CD4-positive, alpha-beta memory T cell (primary cell): ENCODE results near the gene GALNT18. TPM values are rescaled to one million over a fixed set of nuclear protein-coding genes. Genes with fewer than 3 reads are reported as not detected.

Experiments used
- CTCF ChIA-PET: fragments of 350-600 bp; sonication (Branson Sonifier 250); formaldehyde crosslinking; loops from one replicate; lab custom pipeline; 2021; ENCODE audit warnings: inconsistent platforms; ENCODE audit not compliant: partially characterized antibody; lab: Charles Lee
- POLR2A ChIA-PET: fragments of 350-600 bp; sonication (Branson Sonifier 250); formaldehyde crosslinking; loops from one replicate; lab custom pipeline; 2021; ENCODE audit not compliant: partially characterized antibody; lab: Charles Lee
- DNase-seq, 5 donors: peaks; one replicate each; pipeline versions ENCODE4 v3.0.0 to v3.0.0-alpha.2; 2020 to 2022; ENCODE audit warnings: mixed read lengths in 1 of 5
- H3K27ac ChIP-seq: one replicate; pipeline ENCODE4 v1.7.0; 2013; ENCODE audit warnings: low read depth, low read length
- H3K27me3 ChIP-seq: 2 replicates; pipeline ENCODE4 v1.7.0; 2013; ENCODE audit warnings: mild to moderate bottlenecking, low read length, moderate library complexity; ENCODE audit not compliant: insufficient read depth
- H3K36me3 ChIP-seq: 2 replicates; pipeline ENCODE4 v1.7.0; 2013; ENCODE audit warnings: mild to moderate bottlenecking, low read length, moderate library complexity; ENCODE audit not compliant: insufficient read depth
- H3K4me1 ChIP-seq: 2 replicates; pipeline ENCODE4 v1.7.0; 2013; ENCODE audit warnings: mild to moderate bottlenecking, low read length, moderate library complexity; ENCODE audit not compliant: insufficient read depth
- H3K4me3 ChIP-seq, 2 donors: one replicate each; pipeline ENCODE4 v1.7.0; 2013; ENCODE audit warnings: low read length in 2 of 2, mild to moderate bottlenecking in 1 of 2
- H3K9me3 ChIP-seq, 2 donors: one replicate each; pipeline ENCODE4 v1.7.0; 2013; ENCODE audit warnings: low read length in 2 of 2, control low read depth in 1 of 2; ENCODE audit not compliant: control insufficient read depth in 1 of 2
- H3K27ac Mint-ChIP-seq, 7 donors: one replicate each; pipeline ENCODE4 v1.8.0; 2020 to 2021; ENCODE audit warnings: mixed read lengths in 7 of 7, mild to moderate bottlenecking in 6 of 7, inconsistent platforms in 3 of 7, moderate library complexity in 3 of 7
- H3K27me3 Mint-ChIP-seq, 2 donors: one replicate each; pipeline ENCODE4 v1.8.0; 2020 to 2021; ENCODE audit warnings: mixed read lengths in 2 of 2
- H3K36me3 Mint-ChIP-seq, 2 donors: one replicate each; pipeline ENCODE4 v1.8.0; 2020 to 2021; ENCODE audit warnings: mixed read lengths in 2 of 2, inconsistent platforms in 1 of 2, mild to moderate bottlenecking in 1 of 2
- H3K4me1 Mint-ChIP-seq, 4 donors: one replicate each; pipeline ENCODE4 v1.8.0; 2020 to 2021; ENCODE audit warnings: mixed read lengths in 4 of 4, mild to moderate bottlenecking in 1 of 4
- H3K4me3 Mint-ChIP-seq, 8 donors: one replicate each; pipeline ENCODE4 v1.8.0; 2020 to 2021; ENCODE audit warnings: mixed read lengths in 8 of 8, mild to moderate bottlenecking in 7 of 8, moderate library complexity in 6 of 8, inconsistent platforms in 3 of 8
- H3K9me3 Mint-ChIP-seq, 8 donors: one replicate each; pipeline ENCODE4 v1.8.0; 2020 to 2021; ENCODE audit warnings: mixed read lengths in 8 of 8, mild to moderate bottlenecking in 5 of 8, inconsistent platforms in 3 of 8, moderate library complexity in 1 of 8
- intact Hi-C: fragments of 100-400 bp; cut with micrococcal nuclease; formaldehyde crosslinking; loops from one replicate; pipeline ENCODE4 v1.15.1; 2023
- polyA plus RNA-seq, 2 donors: library from polyadenylated mRNA; unstranded; fragments of 300-500 nt; fragmentation: Illumina TruSeq; gene quantifications; one replicate each; pipeline ENCODE4 v1.2.3, GENCODE V29; 2021
- total RNA-seq, 2 experiments: library from RNA; stranded (reverse); gene quantifications; one replicate each; pipeline ENCODE4 v1.2.3, GENCODE V29; 2021

Gene GALNT18
- total and polyA plus RNA-seq, 4 experiments from 2014 or later, result not detected

DNA sequence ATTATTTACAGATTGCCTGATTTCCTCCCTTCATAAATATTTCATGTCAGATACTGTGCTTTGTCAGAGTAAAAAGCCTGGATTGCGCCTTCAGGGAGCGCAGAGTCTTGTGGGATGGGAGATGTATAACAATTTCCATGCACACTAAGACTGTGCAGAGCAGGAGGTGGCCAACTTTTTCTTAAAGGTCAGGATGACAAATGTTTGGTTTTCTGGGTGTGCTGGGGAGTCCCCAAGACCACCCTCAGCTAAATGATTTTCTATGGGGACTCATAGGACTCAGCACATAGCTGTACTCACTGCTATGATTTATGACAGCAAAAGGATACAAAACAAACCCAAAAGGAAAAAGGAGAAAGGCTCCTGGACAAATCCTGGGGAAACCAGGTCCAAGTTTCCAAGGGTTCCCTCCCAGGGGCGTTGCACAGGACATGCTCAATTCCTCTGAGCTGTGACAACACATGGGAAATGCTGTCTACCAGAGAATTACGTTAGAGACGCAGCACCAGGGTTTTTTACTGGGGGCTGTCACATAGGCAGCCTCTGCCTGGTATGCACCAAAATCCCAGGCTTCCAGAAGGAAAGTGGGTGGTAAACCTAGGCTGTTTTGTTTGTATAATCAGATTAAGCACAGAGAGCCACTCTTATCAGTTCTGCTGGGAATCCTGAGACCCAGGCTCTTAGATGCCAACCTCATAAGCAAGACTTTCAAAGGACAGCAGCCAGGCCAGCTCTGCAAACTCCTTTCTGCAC, 327.8 kb downstream of the GALNT18 start:
- Histone ChIP-seq H3K36me3 (no peaks in the 10 kb centered on the region), H3K9me3 (no peaks in the 10 kb centered on the region), H3K27ac (no peak overlapping the region), H3K4me1 (no peaks in the 10 kb centered on the region), H3K27me3 (no peaks in the 10 kb centered on the region), H3K4me3 (no peak overlapping the region)
- H3K4me1 Mint-ChIP-seq, result no peaks in the 10 kb centered on the region
- no peaks in the 10 kb centered on the region for H3K36me3 Mint-ChIP-seq
- intact Hi-C loops, result no loop called here
- CTCF ChIA-PET, result no interaction called here
- POLR2A ChIA-PET, result no interaction called here
- H3K4me3 Mint-ChIP-seq, result no peak overlapping the region
- no peaks in the 10 kb centered on the region for H3K9me3 Mint-ChIP-seq
- peaks cover 5 to 8% of the 10 kb centered on the region in 2 donors for H3K27me3 Mint-ChIP-seq
- no peak overlapping the region for H3K27ac Mint-ChIP-seq
- DNase-seq, result no peak

DNA sequence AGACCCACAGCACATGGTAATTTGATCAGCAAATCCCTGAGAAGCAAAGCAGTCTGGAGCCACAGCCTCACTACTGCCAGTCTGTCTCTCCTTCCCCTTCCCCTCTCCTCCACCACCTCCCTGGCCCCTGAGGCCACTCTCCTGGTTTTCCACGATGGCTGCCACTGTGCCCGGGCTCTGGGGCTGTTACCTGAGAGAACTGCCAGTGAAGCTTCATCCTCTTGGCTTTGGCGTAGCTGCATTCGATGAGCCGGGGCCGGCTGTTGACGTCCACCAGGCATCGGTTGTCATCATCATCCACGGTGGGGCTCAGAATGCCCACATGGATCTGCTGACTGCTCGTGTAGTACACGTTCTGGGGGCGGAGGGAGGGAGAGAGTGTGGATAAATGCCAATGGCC, 329.0 kb downstream of the GALNT18 start:
- Mint-ChIP-seq H3K36me3 (no peaks in the 10 kb centered on the region), H3K27me3 (peaks cover 8 to 9% of the 10 kb centered on the region in 2 donors), H3K27ac (no peak overlapping the region), H3K9me3 (no peaks in the 10 kb centered on the region), H3K4me1 (no peaks in the 10 kb centered on the region), H3K4me3 (no peak overlapping the region)
- ChIA-PET POLR2A (no interaction called here), CTCF (no interaction called here)
- no peak for DNase-seq
- Histone ChIP-seq H3K4me3 (no peak overlapping the region), H3K36me3 (no peaks in the 10 kb centered on the region), H3K27me3 (no peaks in the 10 kb centered on the region), H3K9me3 (no peaks in the 10 kb centered on the region), H3K27ac (no peak overlapping the region), H3K4me1 (no peaks in the 10 kb centered on the region)
- intact Hi-C loops, result no loop called here

DNA sequence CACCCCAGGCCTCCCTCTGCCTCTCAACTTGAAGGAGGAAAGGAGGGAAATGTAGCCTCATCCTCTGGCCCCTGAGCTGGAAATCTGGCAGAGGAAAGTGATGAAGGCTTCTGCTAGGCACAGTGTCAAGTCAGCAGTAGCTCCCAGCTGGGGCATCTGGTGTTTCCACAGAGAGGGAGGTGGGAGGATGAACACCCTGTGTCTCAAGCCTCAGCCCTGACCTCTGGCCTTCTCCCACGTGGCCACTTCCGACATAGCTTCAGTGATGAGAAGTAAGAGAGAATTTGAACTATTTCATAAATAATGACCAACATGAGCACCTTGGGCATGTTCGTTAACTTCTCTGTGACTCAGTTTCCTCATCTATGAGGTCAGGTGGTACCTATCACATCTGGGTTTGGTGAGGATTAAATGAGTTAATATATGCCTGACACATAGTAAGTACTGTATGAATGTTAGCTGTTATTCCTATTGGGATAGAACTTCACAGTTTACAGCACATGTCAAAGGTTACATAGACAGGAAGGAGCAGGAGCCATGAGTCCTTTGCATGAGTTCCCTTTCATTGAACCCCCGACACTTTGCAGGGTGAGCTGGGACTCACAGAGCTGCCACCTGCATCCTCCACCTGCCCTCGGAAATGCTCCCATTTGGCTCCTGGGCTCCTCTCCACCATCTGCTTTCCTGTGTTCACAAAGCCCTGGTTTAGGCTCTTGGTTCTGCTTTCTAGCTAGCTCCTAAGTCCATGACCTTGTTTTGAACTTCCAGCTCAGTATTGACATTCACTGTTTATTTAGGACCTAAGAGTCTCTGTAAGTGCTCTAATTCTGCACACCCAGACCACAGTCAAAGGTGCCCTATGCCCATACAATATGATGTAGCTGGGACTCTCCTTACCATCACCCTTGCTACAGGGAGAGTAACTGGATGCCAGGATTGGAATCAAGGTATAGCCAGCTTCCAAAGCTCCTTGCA, 330.5 kb downstream of the GALNT18 start:
- ChIA-PET CTCF (interaction anchor here (0.6 kb wide), 1 partner anchor 74 kb away, joined by 3 read pairs; no protein-coding TSS in a partner anchor), POLR2A (no interaction called here)
- H3K27ac ChIP-seq, result no peak overlapping the region
- intact Hi-C loops, result no loop called here
- no peak for DNase-seq
- H3K4me3 ChIP-seq, result no peak overlapping the region
- no peaks in the 10 kb centered on the region for H3K9me3 ChIP-seq
- H3K4me1 ChIP-seq, result no peaks in the 10 kb centered on the region
- H3K27me3 ChIP-seq, result no peaks in the 10 kb centered on the region
- Mint-ChIP-seq H3K4me3 (no peak overlapping the region), H3K4me1 (no peaks in the 10 kb centered on the region), H3K36me3 (no peaks in the 10 kb centered on the region), H3K27ac (no peak overlapping the region), H3K27me3 (peaks cover 11 to 13% of the 10 kb centered on the region in 2 donors), H3K9me3 (no peaks in the 10 kb centered on the region)
- no peaks in the 10 kb centered on the region for H3K36me3 ChIP-seq

DNA sequence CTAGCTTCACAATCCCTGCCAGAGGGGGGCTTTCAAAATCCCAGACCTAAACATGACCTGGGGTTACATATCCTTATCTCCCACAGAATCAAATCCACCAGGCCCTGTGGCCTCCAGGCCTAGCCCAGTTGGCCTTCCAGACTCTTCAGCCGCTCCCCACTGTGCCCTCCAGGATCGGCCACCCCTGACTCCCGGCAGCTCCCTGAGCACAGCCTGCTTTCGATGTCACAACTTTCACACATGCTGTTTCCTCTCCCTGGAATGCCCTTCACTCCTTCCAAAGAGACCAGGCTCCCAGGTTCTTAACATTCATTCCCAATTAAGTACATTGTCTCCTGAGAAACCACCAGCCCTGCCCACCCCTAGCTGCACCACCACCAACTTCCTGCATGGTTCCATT, 331.5 kb downstream of the GALNT18 start:
- DNase-seq, result no peak
- Mint-ChIP-seq H3K4me3 (no peak overlapping the region), H3K27ac (no peak overlapping the region), H3K27me3 (peaks cover 11 to 13% of the 10 kb centered on the region in 2 donors), H3K9me3 (no peaks in the 10 kb centered on the region), H3K36me3 (no peaks in the 10 kb centered on the region), H3K4me1 (no peaks in the 10 kb centered on the region)
- H3K27me3 ChIP-seq, result no peaks in the 10 kb centered on the region
- intact Hi-C loops, result no loop called here
- H3K27ac ChIP-seq, result no peak overlapping the region
- ChIA-PET POLR2A (no interaction called here), CTCF (no interaction called here)
- no peaks in the 10 kb centered on the region for H3K9me3 ChIP-seq
- no peaks in the 10 kb centered on the region for H3K36me3 ChIP-seq
- H3K4me3 ChIP-seq, result no peak overlapping the region
- H3K4me1 ChIP-seq, result no peaks in the 10 kb centered on the region

DNA sequence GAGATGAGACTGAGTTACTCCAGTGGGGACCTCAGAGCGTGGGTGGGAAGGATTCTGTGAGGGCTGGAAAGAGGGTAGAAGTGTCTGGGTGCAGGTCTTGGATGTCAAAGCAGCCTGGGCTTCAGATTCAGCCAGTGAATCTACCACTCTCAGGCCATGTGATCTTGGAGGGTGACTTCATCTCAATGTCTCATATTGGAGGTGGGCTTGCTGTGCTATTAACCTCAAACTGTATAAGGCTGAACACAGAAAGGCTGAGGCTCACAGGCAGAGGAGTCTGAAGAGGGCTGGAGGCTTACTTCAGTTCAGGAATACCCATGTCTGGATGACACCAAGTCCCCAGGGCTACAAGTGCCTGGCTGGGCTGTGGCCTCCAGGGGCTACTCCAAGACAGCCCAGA, 332.1 kb downstream of the GALNT18 start:
- H3K9me3 ChIP-seq, result no peaks in the 10 kb centered on the region
- Mint-ChIP-seq H3K9me3 (no peaks in the 10 kb centered on the region), H3K4me1 (no peaks in the 10 kb centered on the region), H3K4me3 (no peak overlapping the region), H3K27me3 (peaks cover 11 to 13% of the 10 kb centered on the region in 2 donors), H3K27ac (no peak overlapping the region), H3K36me3 (no peaks in the 10 kb centered on the region)
- DNase-seq, result no peak
- no peak overlapping the region for H3K27ac ChIP-seq
- H3K4me3 ChIP-seq, result no peak overlapping the region
- CTCF ChIA-PET, result no interaction called here
- POLR2A ChIA-PET, result no interaction called here
- no peaks in the 10 kb centered on the region for H3K36me3 ChIP-seq
- no peaks in the 10 kb centered on the region for H3K27me3 ChIP-seq
- intact Hi-C loops, result no loop called here
- H3K4me1 ChIP-seq, result no peaks in the 10 kb centered on the region

DNA sequence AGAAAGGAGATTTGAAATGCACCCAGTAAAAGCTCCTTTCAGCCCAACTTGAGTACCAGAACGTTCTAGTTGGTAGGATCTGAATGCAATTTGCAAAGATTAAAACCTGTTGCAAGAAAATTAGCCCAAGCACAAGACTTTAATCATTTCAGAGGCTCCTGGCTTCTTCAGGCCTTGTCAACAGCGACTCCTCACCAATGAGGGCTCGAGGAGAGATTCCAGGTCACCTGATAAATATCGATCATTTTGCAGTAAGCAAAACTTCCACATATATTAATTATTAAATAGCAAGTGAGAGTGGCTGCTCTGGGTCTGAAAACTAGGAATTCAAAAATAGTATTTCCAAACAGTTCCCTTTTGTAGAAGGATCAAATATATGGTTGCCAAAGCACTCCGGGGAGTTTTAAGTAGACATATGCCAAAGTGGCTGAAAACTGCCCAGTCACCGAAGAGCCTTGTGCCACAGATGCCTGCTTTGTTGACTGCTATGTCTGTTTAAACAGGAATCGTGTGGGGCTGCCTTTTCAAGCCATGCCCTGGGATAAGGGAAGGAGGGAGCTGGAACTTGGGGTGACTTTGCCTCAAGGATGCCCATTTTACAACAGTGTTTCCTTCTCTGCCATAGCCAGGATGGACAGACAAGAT, 332.7 kb downstream of the GALNT18 start:
- Mint-ChIP-seq H3K4me3 (no peak overlapping the region), H3K9me3 (no peaks in the 10 kb centered on the region), H3K36me3 (no peaks in the 10 kb centered on the region), H3K27ac (no peak overlapping the region), H3K4me1 (no peaks in the 10 kb centered on the region), H3K27me3 (peaks cover 11 to 13% of the 10 kb centered on the region in 2 donors)
- no peak overlapping the region for H3K27ac ChIP-seq
- DNase-seq, result no peak
- no peaks in the 10 kb centered on the region for H3K9me3 ChIP-seq
- no peak overlapping the region for H3K4me3 ChIP-seq
- ChIA-PET CTCF (no interaction called here), POLR2A (no interaction called here)
- H3K4me1 ChIP-seq, result no peaks in the 10 kb centered on the region
- intact Hi-C loops, result no loop called here
- H3K36me3 ChIP-seq, result no peaks in the 10 kb centered on the region
- H3K27me3 ChIP-seq, result no peaks in the 10 kb centered on the region

DNA sequence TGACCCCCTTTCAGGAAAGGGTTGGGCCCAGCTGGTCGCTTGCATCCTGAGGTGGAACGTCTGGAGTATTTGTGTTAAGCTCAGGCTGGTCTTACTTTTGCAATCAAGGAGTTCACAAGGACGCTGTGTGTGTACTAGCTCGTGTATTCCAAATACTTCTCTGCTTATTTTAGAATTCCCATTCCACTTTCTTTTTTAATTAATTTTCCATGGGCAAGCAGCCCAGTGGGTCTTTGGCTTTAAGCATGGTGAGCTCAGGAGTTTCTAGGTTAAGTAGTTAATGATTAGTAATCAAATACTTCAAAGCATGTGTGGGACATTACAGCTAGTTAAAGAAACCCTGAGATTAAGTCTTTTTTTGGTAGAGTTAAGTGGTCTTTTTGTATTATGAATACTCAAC, 337.3 kb downstream of the GALNT18 start:
- H3K27me3 Mint-ChIP-seq, result peaks cover 4 to 12% of the 10 kb centered on the region in 2 donors
- CTCF ChIA-PET, result interaction anchor here (1.2 kb wide), 1 partner anchor 256 kb away, joined by 3 read pairs; no protein-coding TSS in a partner anchor

More for the DNA sequence above, 337.3 kb downstream of the GALNT18 start:
- no peak overlapping the region for H3K4me3 Mint-ChIP-seq
- DNase-seq, result no peak
- Histone ChIP-seq H3K27me3 (no peaks in the 10 kb centered on the region), H3K27ac (no peak overlapping the region), H3K9me3 (no peaks in the 10 kb centered on the region), H3K36me3 (no peaks in the 10 kb centered on the region), H3K4me1 (no peaks in the 10 kb centered on the region), H3K4me3 (no peak overlapping the region)
- no peak overlapping the region for H3K27ac Mint-ChIP-seq
- H3K4me1 Mint-ChIP-seq, result peaks cover 0 to 8% (median 5%) of the 10 kb centered on the region in 4 donors
- no peaks in the 10 kb centered on the region for H3K36me3 Mint-ChIP-seq
- POLR2A ChIA-PET, result interaction anchor here (0.7 kb wide), 1 partner anchor 33 kb away, joined by 3 read pairs; no protein-coding TSS in a partner anchor
- intact Hi-C loops, result no loop called here
- H3K9me3 Mint-ChIP-seq, result no peaks in the 10 kb centered on the region
